ENCODE results near the gene MAST4.

- TF ChIP-seq CTCF (IDR thresholded peaks at IDR 0.05; ENCODE audit: insufficient read depth, low read depth, low read length) (no peak), EZH2 (IDR thresholded peaks at IDR 0.05; ENCODE audit: insufficient read depth, low read length) (no peak)
Measured at GRCh38 chr5:66660396-66660795, 64.2 kb downstream of the MAST4 start.
